Muscle layer of duodenum (tissue), 2 donors: ENCODE data around the gene GPR3.

Source experiments
- H3K27ac ChIP-seq: one replicate; pipeline ENCODE4 v1.7.0; 2013; ENCODE audit warnings: mild to moderate bottlenecking, low read length
- H3K27me3 ChIP-seq: one replicate; pipeline ENCODE4 v1.7.0; 2013; ENCODE audit warnings: low read depth, mild to moderate bottlenecking, control low read depth, low read length
- H3K36me3 ChIP-seq, 2 donors: one replicate each; pipeline ENCODE4 v1.7.0; 2013; ENCODE audit warnings: low read length in 2 of 2, control low read depth in 1 of 2, mild to moderate bottlenecking in 1 of 2; ENCODE audit not compliant: insufficient read depth in 2 of 2, control insufficient read depth in 1 of 2
- H3K4me1 ChIP-seq, 2 donors: one replicate each; pipeline ENCODE4 v1.7.0; 2013; ENCODE audit warnings: low read length in 2 of 2, mild to moderate bottlenecking in 2 of 2, control low read depth in 1 of 2, moderate library complexity in 1 of 2; ENCODE audit not compliant: insufficient read depth in 2 of 2, control insufficient read depth in 1 of 2
- H3K4me3 ChIP-seq, 2 donors: one replicate each; pipeline ENCODE4 v1.7.0; 2013; ENCODE audit warnings: low read length in 2 of 2, low read depth in 1 of 2, mild to moderate bottlenecking in 1 of 2
- H3K9me3 ChIP-seq, 2 donors: one replicate each; pipeline ENCODE4 v1.7.0; 2013; ENCODE audit warnings: low read length in 2 of 2, control low read depth in 1 of 2, mild to moderate bottlenecking in 1 of 2; ENCODE audit not compliant: control insufficient read depth in 1 of 2
- donor health status: healthy.

GPR3 gene

DNA sequence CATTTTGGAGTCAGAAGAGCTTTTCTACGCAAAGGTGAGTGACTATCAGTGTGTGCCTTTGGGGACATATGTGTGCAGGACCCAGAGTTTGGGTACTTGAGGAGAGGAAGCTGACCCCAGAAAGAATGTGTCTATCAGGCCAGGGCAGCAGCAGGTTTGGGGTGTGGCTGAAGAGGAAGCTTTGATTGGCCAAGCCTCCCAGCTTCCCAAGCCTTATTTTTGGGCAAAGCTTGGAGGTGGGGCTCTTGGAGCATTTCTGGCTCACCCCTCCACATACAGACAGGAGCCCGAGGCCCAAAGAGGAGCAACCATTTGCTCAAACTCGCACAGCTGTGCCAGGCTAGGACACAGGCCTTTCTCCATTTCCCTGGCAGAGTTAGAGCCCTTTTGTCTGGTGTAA is 4.7 kb downstream of the GPR3 start:
- Histone ChIP-seq H3K27me3 (no peaks in the 10 kb centered on the region), H3K4me1 (peaks cover 0 to 35% of the 10 kb centered on the region in 2 donors), H3K36me3 (no peaks in the 10 kb centered on the region), H3K27ac (no peak overlapping the region), H3K4me3 (no peak overlapping the region), H3K9me3 (no peaks in the 10 kb centered on the region)

DNA sequence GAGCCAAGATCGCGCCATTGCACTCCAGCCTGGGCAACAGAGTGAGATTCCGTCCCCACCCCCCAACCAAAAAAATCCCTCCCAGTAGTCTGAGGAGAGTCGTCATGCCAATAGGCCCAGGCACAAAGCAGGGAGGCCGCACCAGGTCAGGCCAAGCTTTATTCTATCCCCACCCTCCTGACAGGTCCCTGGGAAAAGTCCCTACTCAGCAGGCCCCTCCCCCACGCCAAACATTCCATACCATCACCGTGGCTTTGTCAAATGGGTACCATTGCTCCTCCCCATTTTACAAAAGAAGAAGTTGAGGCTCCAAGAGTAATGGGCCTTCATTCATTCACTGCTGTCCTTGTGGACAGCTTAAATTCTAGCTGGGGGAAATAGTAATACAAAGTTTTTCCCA is 5.3 kb downstream of the GPR3 start:
- H3K9me3 ChIP-seq: no peaks in the 10 kb centered on the region
- no peaks in the 10 kb centered on the region for H3K36me3 ChIP-seq
- H3K27ac ChIP-seq: no peak overlapping the region
- no peaks in the 10 kb centered on the region for H3K27me3 ChIP-seq
- peaks cover 6 to 40% of the 10 kb centered on the region in 2 donors for H3K4me1 ChIP-seq
- no peak overlapping the region for H3K4me3 ChIP-seq

DNA sequence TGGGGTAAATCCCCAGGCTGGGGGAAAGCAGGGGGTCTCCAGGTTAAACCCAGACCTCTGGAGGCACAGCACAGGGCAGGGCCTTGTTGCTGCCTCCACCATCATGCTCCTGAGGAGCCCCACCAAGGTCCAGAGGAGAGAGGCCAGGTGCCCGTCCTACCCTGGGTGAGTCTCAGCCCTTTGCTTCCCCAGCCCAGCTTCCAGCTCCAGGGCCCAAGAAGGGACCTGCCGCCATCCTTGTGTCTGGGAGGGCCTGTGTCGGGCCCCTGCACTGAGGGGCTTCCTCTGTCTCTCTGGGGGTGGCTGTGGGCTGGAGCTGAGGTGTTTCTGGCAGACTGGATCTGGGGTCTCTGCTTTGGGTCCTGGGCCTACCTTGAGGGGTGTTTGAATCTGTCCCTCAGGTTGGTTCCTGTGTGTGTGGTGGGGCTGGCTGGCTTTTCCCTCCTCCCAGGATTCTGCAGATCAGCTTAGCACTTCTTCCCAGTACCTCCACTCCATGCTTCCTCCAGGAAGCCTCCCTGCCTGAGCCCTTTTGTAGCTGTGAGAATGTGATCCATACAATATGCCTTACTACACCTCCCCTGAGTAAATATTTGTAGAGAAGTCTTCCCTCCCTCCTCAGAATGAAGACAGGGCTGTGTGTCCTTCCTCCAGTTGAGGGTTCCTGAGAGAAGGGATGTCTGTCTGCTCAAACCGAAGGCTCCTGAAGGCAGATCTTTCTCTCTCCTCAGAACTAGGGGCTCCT is 6.2 kb downstream of the GPR3 start:
- H3K4me1 ChIP-seq: peaks cover 12 to 48% of the 10 kb centered on the region in 2 donors

DNA sequence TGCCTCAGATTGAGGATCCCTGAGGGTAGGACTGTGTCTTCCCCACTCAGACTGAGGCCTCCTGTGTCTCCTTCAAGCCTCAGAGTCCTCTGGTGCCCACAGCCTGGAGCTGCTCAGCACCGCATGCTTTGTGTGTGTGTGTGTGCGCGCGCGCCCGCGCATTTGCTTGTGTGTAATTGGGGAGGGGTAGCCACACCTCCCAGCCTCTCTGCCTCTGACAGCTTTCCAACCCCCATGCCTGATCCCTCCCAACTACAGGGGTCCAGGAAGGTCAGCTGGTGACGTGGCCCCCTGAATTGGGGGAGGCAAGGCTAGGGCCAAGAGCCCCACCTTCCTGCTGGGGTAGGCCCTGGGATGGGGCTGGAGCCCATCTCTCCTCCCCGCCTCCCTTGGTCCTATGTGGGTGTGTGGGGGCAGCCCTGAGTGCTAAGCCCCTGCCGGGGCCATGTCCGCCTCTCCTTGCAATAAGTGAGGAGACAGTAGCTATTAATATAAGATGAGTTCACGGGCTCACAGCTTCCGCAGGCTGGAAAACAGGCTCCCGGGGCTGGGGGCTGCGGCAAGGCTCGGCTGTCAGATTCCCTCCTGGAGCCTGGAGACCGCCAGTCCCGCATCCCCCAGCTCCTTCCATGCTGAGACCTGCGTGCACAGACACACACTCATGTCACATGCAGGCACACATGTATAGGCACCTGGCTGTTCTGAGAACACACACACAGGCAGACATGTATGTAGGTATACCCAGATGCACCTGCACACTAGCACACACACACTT is 7.0 kb downstream of the GPR3 start:
- Histone ChIP-seq H3K4me3 (no peak overlapping the region), H3K27ac (no peak overlapping the region), H3K27me3 (no peaks in the 10 kb centered on the region), H3K9me3 (no peaks in the 10 kb centered on the region), H3K36me3 (peaks cover 0 to 4% of the 10 kb centered on the region in 2 donors), H3K4me1 (peaks cover 17 to 54% of the 10 kb centered on the region in 2 donors)

More for the DNA sequence above, 6.2 kb downstream of the GPR3 start:
- H3K9me3 ChIP-seq: no peaks in the 10 kb centered on the region
- no peaks in the 10 kb centered on the region for H3K27me3 ChIP-seq
- H3K36me3 ChIP-seq: peaks cover 0 to 2% of the 10 kb centered on the region in 2 donors
- no peak overlapping the region for H3K27ac ChIP-seq
- H3K4me3 ChIP-seq: no peak overlapping the region

DNA sequence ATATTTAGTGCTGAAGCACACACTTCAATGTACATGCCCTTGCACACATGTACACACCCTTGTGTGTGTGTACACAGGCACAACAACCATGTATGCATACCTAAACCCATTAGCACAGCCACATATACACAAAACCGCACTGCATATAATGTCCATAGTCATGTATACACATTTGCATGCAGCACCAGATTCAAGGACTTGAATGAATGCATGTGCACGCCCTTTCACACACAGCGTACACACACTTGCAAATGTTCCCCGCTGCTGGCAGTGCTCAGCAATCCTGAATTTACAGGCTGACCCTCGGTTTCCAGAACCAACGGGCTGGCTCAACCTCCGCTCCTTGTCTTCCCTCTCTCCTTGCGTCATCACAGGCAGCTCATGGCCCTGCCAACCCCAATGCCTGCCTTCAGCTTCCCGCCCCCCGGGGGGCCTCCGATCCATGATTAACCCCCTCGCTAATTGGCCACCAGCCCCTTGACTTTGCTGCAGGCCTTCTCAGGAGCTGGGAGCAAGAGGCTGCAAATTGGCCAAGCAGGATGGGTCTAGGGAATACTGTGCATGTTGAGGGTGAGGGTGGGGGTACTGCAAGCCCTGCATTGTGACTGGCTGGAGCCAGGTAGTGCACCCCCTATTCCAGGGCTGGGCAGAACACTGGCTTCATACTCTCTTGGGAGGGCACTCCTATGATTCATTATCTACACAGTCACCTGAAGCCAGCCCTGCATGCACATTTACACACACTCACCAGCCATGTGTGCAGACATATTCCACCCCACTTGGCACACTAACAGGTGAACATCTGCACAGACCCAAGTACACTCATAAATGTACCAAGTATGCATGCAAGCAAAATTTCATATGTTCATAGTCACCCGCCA is 7.9 kb downstream of the GPR3 start:
- Histone ChIP-seq H3K4me1 (peaks cover 17 to 60% of the 10 kb centered on the region in 2 donors), H3K9me3 (no peaks in the 10 kb centered on the region), H3K27ac (no peak overlapping the region), H3K4me3 (no peak overlapping the region), H3K36me3 (peaks cover 0 to 4% of the 10 kb centered on the region in 2 donors), H3K27me3 (no peaks in the 10 kb centered on the region)

DNA sequence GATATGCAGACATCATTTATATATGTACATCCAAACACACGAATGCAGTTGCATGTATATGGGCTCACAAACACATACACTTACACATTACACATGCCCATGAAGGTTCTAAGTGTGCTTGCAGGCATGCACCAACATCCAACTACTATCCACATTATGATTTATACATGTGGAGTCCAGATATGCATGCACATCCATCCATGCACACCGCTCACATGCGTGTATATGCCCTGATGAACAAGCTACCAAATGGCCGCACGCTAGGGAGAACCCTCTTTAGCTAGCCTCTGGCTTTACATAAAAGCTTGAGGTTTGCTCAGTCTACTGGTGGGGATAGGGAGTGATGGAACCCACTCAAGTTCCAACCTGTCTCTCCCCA is 8.5 kb downstream of the GPR3 start:
- Histone ChIP-seq H3K4me3 (no peak overlapping the region), H3K27ac (no peak overlapping the region), H3K9me3 (no peaks in the 10 kb centered on the region), H3K36me3 (peaks cover 0 to 4% of the 10 kb centered on the region in 2 donors), H3K4me1 (peaks cover 17 to 60% of the 10 kb centered on the region in 2 donors), H3K27me3 (no peaks in the 10 kb centered on the region)

DNA sequence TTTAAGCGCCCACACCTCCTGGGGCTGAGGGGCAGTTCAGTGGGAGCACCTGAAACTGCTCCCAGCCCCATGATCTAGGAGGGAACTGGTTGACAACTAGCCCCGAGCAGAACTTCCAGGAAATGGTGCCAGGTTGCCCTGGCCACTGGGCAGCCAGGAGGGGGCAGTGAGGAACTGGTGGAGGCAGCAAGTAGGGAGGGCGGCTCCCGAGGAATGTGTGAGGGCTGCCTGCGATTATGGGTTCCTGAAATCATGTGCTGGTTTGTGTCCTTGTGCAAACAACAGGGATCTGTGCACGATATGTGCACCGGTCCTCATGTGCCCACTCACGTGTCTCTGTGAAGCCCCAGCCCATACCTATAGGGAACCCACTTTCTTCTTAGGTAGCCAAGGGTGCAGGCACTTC is 9.9 kb downstream of the GPR3 start:
- Histone ChIP-seq H3K27me3 (no peaks in the 10 kb centered on the region), H3K27ac (peak overlapping the region; percentile 36), H3K4me1 (peaks cover 17 to 64% of the 10 kb centered on the region in 2 donors), H3K9me3 (no peaks in the 10 kb centered on the region), H3K36me3 (peaks cover 3 to 11% of the 10 kb centered on the region in 2 donors), H3K4me3 (no peak overlapping the region)

DNA sequence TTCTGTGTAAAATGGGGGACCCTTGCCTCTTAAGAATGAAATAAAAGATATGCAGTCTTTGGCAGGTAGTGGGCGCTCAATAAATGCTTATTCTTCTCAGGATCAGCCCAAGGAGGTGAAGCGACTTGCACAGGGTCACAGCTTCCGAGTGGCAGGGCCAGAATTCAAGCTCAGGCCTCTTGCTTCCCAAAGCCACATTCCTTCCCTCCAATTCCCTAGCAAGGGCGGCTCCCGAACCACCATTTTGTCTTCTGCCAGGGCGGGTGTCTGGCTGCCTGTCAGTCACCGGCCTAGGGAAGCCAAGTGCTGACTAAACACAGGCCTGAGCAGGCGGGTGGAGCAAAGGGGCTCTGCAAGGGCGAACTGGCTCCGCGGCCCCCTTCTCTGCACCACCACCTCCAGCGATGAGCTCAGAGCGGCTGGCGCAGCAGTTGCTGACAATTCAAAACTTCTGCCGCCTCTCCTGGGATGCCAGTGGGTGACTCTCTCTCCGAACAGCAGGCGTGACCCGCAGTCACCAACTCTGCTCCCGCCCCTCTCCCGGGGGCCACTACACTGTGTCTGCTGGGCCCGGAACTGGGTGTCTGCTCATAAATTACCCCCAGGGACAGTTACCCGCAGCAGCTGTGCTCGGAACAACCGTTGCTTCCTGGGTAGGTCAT is 10.8 kb downstream of the GPR3 start:
- peaks cover 17 to 64% of the 10 kb centered on the region in 2 donors for H3K4me1 ChIP-seq
- peak overlapping the region; percentile 1 to 5 for H3K4me3 ChIP-seq
- H3K27ac ChIP-seq: peak overlapping the region; percentile 36
- no peaks in the 10 kb centered on the region for H3K27me3 ChIP-seq
- no peaks in the 10 kb centered on the region for H3K9me3 ChIP-seq
- peaks cover 12 to 19% of the 10 kb centered on the region in 2 donors for H3K36me3 ChIP-seq

DNA sequence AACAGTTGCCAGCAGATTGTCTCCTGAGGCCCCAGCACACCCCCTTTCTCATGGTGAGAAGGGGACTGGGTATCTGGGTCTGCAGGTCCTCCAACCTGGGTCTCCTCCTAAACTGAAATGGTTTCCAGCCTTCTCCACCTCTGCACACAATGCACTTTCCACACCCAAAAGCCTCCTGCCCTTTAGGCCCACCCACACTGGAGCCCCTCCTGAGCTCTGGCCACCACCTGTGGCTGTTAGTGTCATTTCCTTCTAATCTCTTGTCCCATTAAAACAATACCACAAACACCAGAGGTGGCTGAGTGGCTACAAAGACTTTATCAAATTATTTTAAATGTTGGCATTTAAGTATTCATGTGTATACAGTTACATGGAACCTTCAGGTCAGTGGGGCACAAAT is 11.5 kb downstream of the GPR3 start:
- Histone ChIP-seq H3K27me3 (no peaks in the 10 kb centered on the region), H3K36me3 (peaks cover 18 to 26% of the 10 kb centered on the region in 2 donors), H3K9me3 (no peaks in the 10 kb centered on the region), H3K4me1 (peaks cover 17 to 64% of the 10 kb centered on the region in 2 donors), H3K27ac (no peak overlapping the region), H3K4me3 (peak overlapping the region in 1 of 2 donors; percentile 5)

DNA sequence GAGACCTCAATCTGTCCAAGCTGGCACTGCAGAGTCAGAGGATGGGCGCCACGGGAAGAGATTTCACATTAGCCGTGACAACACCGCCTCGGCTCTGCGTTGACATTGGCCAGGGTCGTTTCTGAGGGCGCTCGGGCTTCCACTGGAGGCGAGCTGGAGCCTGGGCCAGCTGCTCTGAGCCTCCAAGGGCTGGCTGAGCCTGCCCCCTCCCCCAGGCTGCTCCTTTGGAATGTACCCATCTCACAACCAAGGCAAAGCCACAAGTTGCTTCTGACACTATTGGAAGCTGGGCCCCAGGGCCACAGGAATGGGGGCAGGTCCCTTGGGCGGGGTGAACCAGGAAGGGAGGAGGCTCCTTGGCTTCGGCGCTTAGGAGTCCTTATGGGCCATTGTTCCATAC is 12.7 kb downstream of the GPR3 start:
- no peak overlapping the region for H3K4me3 ChIP-seq
- H3K36me3 ChIP-seq: peaks cover 23 to 35% of the 10 kb centered on the region in 2 donors
- H3K4me1 ChIP-seq: peaks cover 17 to 54% of the 10 kb centered on the region in 2 donors
- no peaks in the 10 kb centered on the region for H3K27me3 ChIP-seq
- H3K27ac ChIP-seq: no peak overlapping the region
- H3K9me3 ChIP-seq: no peaks in the 10 kb centered on the region
